RWPE1 (cell line): ENCODE data around the gene ABHD12B.

Source experiments
- CTCF ChIA-PET: fragments of 350-600 bp; sonication (Branson Sonifier 250); formaldehyde crosslinking; extraction: SDS; loops from one replicate; lab custom pipeline; 2021; lab: Yijun Ruan, JAX
- POLR2A ChIA-PET: fragments of 400-600 bp; formaldehyde crosslinking; extraction: SDS; loops from one replicate; lab custom pipeline; 2020; ENCODE audit warnings: antibody characterized with exemption; ENCODE audit not compliant: low non-redundant PET; lab: Yijun Ruan, JAX
- DNase-seq: peaks from one replicate; pipeline ENCODE4 v3.0.0; 2012; ENCODE audit warnings: low spot score
- H3K27ac ChIP-seq: fragments of 450-650 bp; 2 replicates; pipeline ENCODE4 v1.5.1; 2017
- CTCF ChIP-seq: fragments of 450-650 bp; conservative IDR thresholded peaks from 2 replicates; pipeline ENCODE4 v1.5.1; 2017; ENCODE audit warnings: low read depth, mild to moderate bottlenecking

The ABHD12B gene

GRCh38 chr14:50929506-50929905 lies 57.7 kb downstream of the ABHD12B start:
- ChIA-PET POLR2A (no interaction called here), CTCF (no interaction called here)
- no peak for TF ChIP-seq CTCF
- H3K27ac ChIP-seq, result no peak overlapping the region
- DNase-seq, result no peak

- no peak for DNase-seq
- ChIA-PET POLR2A (no interaction called here), CTCF (no interaction called here)
- H3K27ac ChIP-seq, result no peak overlapping the region
- no peak for TF ChIP-seq CTCF
Observed at GRCh38 chr14:50931559-50931958, 59.7 kb downstream of the ABHD12B start.

- TF ChIP-seq CTCF, result no peak
- ChIA-PET POLR2A (no interaction called here), CTCF (no interaction called here)
- no peak for DNase-seq
- H3K27ac ChIP-seq, result no peak overlapping the region
Observed at GRCh38 chr14:50932156-50932555, 60.3 kb downstream of the ABHD12B start.

GRCh38 chr14:50932592-50933495 lies 61.0 kb downstream of the ABHD12B start:
- ChIA-PET CTCF (interaction anchor here (0.5 kb wide), 2 partner anchors 28 to 880 kb away, joined by 4 to 5 read pairs; no protein-coding TSS in a partner anchor), POLR2A (no interaction called here)
- no peak for DNase-seq
- H3K27ac ChIP-seq, result no peak overlapping the region
- no peak for TF ChIP-seq CTCF

- CTCF ChIA-PET, result interaction anchor here (0.6 kb wide), 1 partner anchor 60 kb away, joined by 5 read pairs; no protein-coding TSS in a partner anchor
- TF ChIP-seq CTCF, result no peak
- POLR2A ChIA-PET, result no interaction called here
- DNase-seq, result no peak
- H3K27ac ChIP-seq, result peak overlapping the region; percentile 58
Observed at GRCh38 chr14:50935126-50936015, 63.5 kb downstream of the ABHD12B start.

GRCh38 chr14:50936016-50936340 lies 64.1 kb downstream of the ABHD12B start:
- ChIA-PET POLR2A (no interaction called here), CTCF (no interaction called here)
- no peak for DNase-seq
- TF ChIP-seq CTCF, result no peak
- peak overlapping the region; percentile 58 for H3K27ac ChIP-seq
